H9 (cell line): Measurements from ENCODE around the gene TCEAL9. TPM values are rescaled to one million over a fixed set of nuclear protein-coding genes. Genes with fewer than 3 reads are reported as not detected.

ENCODE experiments used
- DNase-seq: peaks from one replicate; pipeline ENCODE4 v3.0.0-alpha.2; 2017
- H2AFZ ChIP-seq: one replicate; pipeline ENCODE4 v1.6.1; 2013; ENCODE audit warnings: mild to moderate bottlenecking, low read length, control low read depth, moderate library complexity
- H2AK5ac ChIP-seq: 2 replicates; pipeline ENCODE4 v1.6.1; 2013; ENCODE audit warnings: low read length, control low read depth, mixed read lengths; ENCODE audit not compliant: insufficient read length
- H2BK120ac ChIP-seq: one replicate; pipeline ENCODE4 v1.6.1; 2013; ENCODE audit warnings: low read depth, mild to moderate bottlenecking, low read length, control low read depth, inconsistent platforms; ENCODE audit not compliant: poor library complexity, severe bottlenecking
- H2BK12ac ChIP-seq: 2 replicates; pipeline ENCODE4 v1.6.1; 2013; ENCODE audit warnings: low read length, control low read depth, mixed read lengths, low read depth; ENCODE audit not compliant: insufficient read length
- H2BK15ac ChIP-seq: 2 replicates; pipeline ENCODE4 v1.6.1; 2013; ENCODE audit warnings: low read depth, low read length, control low read depth
- H2BK20ac ChIP-seq: one replicate; pipeline ENCODE4 v1.6.1; 2013; ENCODE audit warnings: low read depth, mild to moderate bottlenecking, low read length, control low read depth, inconsistent platforms; ENCODE audit not compliant: poor library complexity, severe bottlenecking
- H2BK5ac ChIP-seq: 2 replicates; pipeline ENCODE4 v1.6.1; 2013; ENCODE audit warnings: low read length, control low read depth, mixed read lengths; ENCODE audit not compliant: insufficient read length
- H3K14ac ChIP-seq: 2 replicates; pipeline ENCODE4 v1.6.1; 2013; ENCODE audit warnings: low read length, control low read depth; ENCODE audit not compliant: insufficient read depth
- H3K18ac ChIP-seq: 2 replicates; pipeline ENCODE4 v1.6.1; 2013; ENCODE audit warnings: low read depth, mild to moderate bottlenecking, mixed read lengths, low read length, control low read depth; ENCODE audit not compliant: insufficient read length
- H3K23ac ChIP-seq: 2 replicates; pipeline ENCODE4 v1.6.1; 2013; ENCODE audit warnings: low read length, control low read depth, mixed read lengths, low read depth; ENCODE audit not compliant: insufficient read length
- H3K23me2 ChIP-seq: 2 replicates; pipeline ENCODE4 v1.6.1; 2013; ENCODE audit warnings: low read depth, mild to moderate bottlenecking, mixed read lengths, low read length, control low read depth; ENCODE audit not compliant: insufficient read length, poor library complexity, severe bottlenecking
- H3K27ac ChIP-seq: 2 replicates; pipeline ENCODE4 v1.5.1; 2013; ENCODE audit warnings: low read length, control low read depth, mixed read lengths, low read depth; ENCODE audit not compliant: insufficient read length
- H3K27me3 ChIP-seq: 2 replicates; pipeline ENCODE4 v1.6.1; 2013; ENCODE audit warnings: low read length, control low read depth, inconsistent platforms; ENCODE audit not compliant: insufficient read depth
- H3K4ac ChIP-seq: 2 replicates; pipeline ENCODE4 v1.6.1; 2013; ENCODE audit warnings: low read depth, mild to moderate bottlenecking, control low read depth, inconsistent platforms, low read length, moderate library complexity
- H3K4me1 ChIP-seq: 2 replicates; pipeline ENCODE4 v1.6.1; 2013; ENCODE audit warnings: low read length, control low read depth, inconsistent platforms; ENCODE audit not compliant: insufficient read depth
- H3K4me2 ChIP-seq: 2 replicates; pipeline ENCODE4 v1.6.1; 2013; ENCODE audit warnings: low read length, control low read depth, mixed read lengths; ENCODE audit not compliant: insufficient read length, insufficient read depth
- H3K56ac ChIP-seq: 2 replicates; pipeline ENCODE4 v1.6.1; 2013; ENCODE audit warnings: low read depth, mild to moderate bottlenecking, mixed read lengths, low read length, control low read depth; ENCODE audit not compliant: insufficient read length
- H3K79me1 ChIP-seq: 2 replicates; pipeline ENCODE4 v1.6.1; 2013; ENCODE audit warnings: low read depth, mild to moderate bottlenecking, moderate library complexity, low read length, control low read depth, inconsistent platforms; ENCODE audit not compliant: insufficient read depth, poor library complexity, severe bottlenecking
- H3K79me2 ChIP-seq: 2 replicates; pipeline ENCODE4 v1.6.1; 2013; ENCODE audit warnings: low read length, control low read depth, inconsistent platforms; ENCODE audit not compliant: insufficient read depth
- H3K9ac ChIP-seq: 2 replicates; pipeline ENCODE4 v1.6.1; 2013; ENCODE audit warnings: low read length, control low read depth, mixed read lengths; ENCODE audit not compliant: insufficient read length; ENCODE audit errors: extremely low read depth
- H3K9me3 ChIP-seq: one replicate; pipeline ENCODE4 v1.6.1; 2013; ENCODE audit warnings: low read depth, low read length, inconsistent platforms; ENCODE audit not compliant: control insufficient read depth
- H3T11ph ChIP-seq: one replicate; pipeline ENCODE4 v1.6.1; 2013; ENCODE audit warnings: mild to moderate bottlenecking, low read length, control low read depth, inconsistent platforms
- H4K20me1 ChIP-seq: one replicate; pipeline ENCODE4 v1.6.1; 2013; ENCODE audit not compliant: control insufficient read depth, insufficient read length, insufficient read depth
- H4K5ac ChIP-seq: 2 replicates; pipeline ENCODE4 v1.6.1; 2013; ENCODE audit warnings: low read depth, mild to moderate bottlenecking, mixed read lengths, low read length, control low read depth; ENCODE audit not compliant: insufficient read length
- H4K8ac ChIP-seq: replicated peaks from 2 replicates; pipeline ENCODE4 v1.6.1; 2013; ENCODE audit warnings: low read length, control low read depth, mixed read lengths, low read depth; ENCODE audit not compliant: insufficient read length
- H4K91ac ChIP-seq: 2 replicates; pipeline ENCODE4 v1.6.1; 2013; ENCODE audit warnings: low read depth, mild to moderate bottlenecking, moderate library complexity, mixed read lengths, low read length, control low read depth; ENCODE audit not compliant: insufficient read length
- H3K27ac Mint-ChIP-seq, 3 experiments: 2 replicates in 2 of 3; 3 replicates in 1 of 3; pipeline ENCODE4 v1.8.0; 2020 to 2021; ENCODE audit warnings: mixed read lengths in 3 of 3, mild to moderate bottlenecking in 1 of 3, moderate library complexity in 1 of 3
- H3K27me3 Mint-ChIP-seq: 2 replicates; pipeline ENCODE4 v1.8.0; 2021; ENCODE audit warnings: low read depth, mild to moderate bottlenecking, moderate library complexity, mixed read lengths
- H3K36me3 Mint-ChIP-seq, 3 experiments: 2 replicates in 2 of 3; 3 replicates in 1 of 3; pipeline ENCODE4 v1.8.0; 2020 to 2021; ENCODE audit warnings: low read depth in 3 of 3, mixed read lengths in 3 of 3; ENCODE audit not compliant: insufficient read depth in 1 of 3
- H3K4me1 Mint-ChIP-seq, 2 experiments: 2 replicates each; pipeline ENCODE4 v1.8.0; 2020; ENCODE audit warnings: mixed read lengths in 2 of 2
- H3K4me3 Mint-ChIP-seq, 2 experiments: 2 replicates in 1 of 2; 3 replicates in 1 of 2; pipeline ENCODE4 v1.8.0; 2020 to 2021; ENCODE audit warnings: mild to moderate bottlenecking in 2 of 2, mixed read lengths in 2 of 2, moderate library complexity in 1 of 2
- H3K9me3 Mint-ChIP-seq, 2 experiments: 2 replicates in 1 of 2; 3 replicates in 1 of 2; pipeline ENCODE4 v1.8.0; 2020; ENCODE audit warnings: mild to moderate bottlenecking in 2 of 2, mixed read lengths in 2 of 2, moderate library complexity in 1 of 2
- WGBS: extraction: QIAGEN DNeasy Blood & Tissue Kit; methylation state at CpG from one replicate; pipeline ENCODE4 v1.1.7; 2013; ENCODE audit warnings: missing lambda C conversion rate, low lambda C conversion rate, mixed read lengths; ENCODE audit not compliant: insufficient read length; ENCODE audit errors: extremely low coverage; 5-methylcytosine and 5-hydroxymethylcytosine counted together
- total RNA-seq: library from RNA; stranded (reverse); gene quantifications from 2 replicates; pipeline ENCODE4 v1.2.1, GENCODE V29; 2021
- TF ChIP-seq, protein P1 (sequence below): fragments of 200-600 bp; sonication (generic); conservative IDR thresholded peaks from 3 replicates; pipeline ENCODE4 v1.8.0; 2021; ENCODE audit warnings: antibody characterized with exemption, mild to moderate bottlenecking

Gene TCEAL9
- total RNA-seq, 1 experiment from 2014 or later = 30.5 TPM

- no peak overlapping the region for H2BK5ac ChIP-seq
- H3K36me3 Mint-ChIP-seq = peaks cover 3 to 10% (median 9%) of the 10 kb centered on the region in 3 experiments; a peak in 4 of 7 replicates
- no peak overlapping the region for H3K56ac ChIP-seq
- H2AFZ ChIP-seq = no peak overlapping the region
- peaks cover 4 to 9% of the 10 kb centered on the region in 2 experiments for H3K4me1 Mint-ChIP-seq
- no peak overlapping the region for H2BK15ac ChIP-seq
- H3K18ac ChIP-seq = peak overlapping the region; percentile 79
- H3K9me3 ChIP-seq = peaks cover 3% of the 10 kb centered on the region
- H2BK120ac ChIP-seq = no peak overlapping the region
- peak overlapping the region in 1 of 3 experiments; percentile 98; a peak in 2 of 7 replicates for H3K27ac Mint-ChIP-seq
- WGBS = no CpG with 5 or more reads among the region's 7 CpGs
- no peak overlapping the region for H3K23ac ChIP-seq
- peak overlapping the region; percentile 89 to 97 for H3K4me3 Mint-ChIP-seq
- no peaks in the 10 kb centered on the region for H3K79me2 ChIP-seq
- peak overlapping the region; percentile 72; the same call in 1 of the 2 replicates for H3K14ac ChIP-seq
- no peaks in the 10 kb centered on the region for H3K79me1 ChIP-seq
- no peak overlapping the region for H4K5ac ChIP-seq
- H2BK12ac ChIP-seq = no peak overlapping the region
- H3K4me1 ChIP-seq = no peaks in the 10 kb centered on the region
- DNase-seq = no peak
- H2AK5ac ChIP-seq = no peak overlapping the region
- peaks cover 5% of the 10 kb centered on the region; the same call in 1 of the 2 replicates for H3K27me3 Mint-ChIP-seq
- H3K9me3 Mint-ChIP-seq = peaks cover 0 to 49% of the 10 kb centered on the region in 2 experiments
- no peak overlapping the region for H3K27ac ChIP-seq
- no peaks in the 10 kb centered on the region for H4K20me1 ChIP-seq
- H4K8ac ChIP-seq = no peak overlapping the region
- no peak overlapping the region for H4K91ac ChIP-seq
- no peaks in the 10 kb centered on the region for H3K27me3 ChIP-seq
- H3K4ac ChIP-seq = no peak overlapping the region
- H3T11ph ChIP-seq = no peak overlapping the region
- H3K4me2 ChIP-seq = peak overlapping the region; percentile 88
- TF ChIP-seq, protein P1, sequence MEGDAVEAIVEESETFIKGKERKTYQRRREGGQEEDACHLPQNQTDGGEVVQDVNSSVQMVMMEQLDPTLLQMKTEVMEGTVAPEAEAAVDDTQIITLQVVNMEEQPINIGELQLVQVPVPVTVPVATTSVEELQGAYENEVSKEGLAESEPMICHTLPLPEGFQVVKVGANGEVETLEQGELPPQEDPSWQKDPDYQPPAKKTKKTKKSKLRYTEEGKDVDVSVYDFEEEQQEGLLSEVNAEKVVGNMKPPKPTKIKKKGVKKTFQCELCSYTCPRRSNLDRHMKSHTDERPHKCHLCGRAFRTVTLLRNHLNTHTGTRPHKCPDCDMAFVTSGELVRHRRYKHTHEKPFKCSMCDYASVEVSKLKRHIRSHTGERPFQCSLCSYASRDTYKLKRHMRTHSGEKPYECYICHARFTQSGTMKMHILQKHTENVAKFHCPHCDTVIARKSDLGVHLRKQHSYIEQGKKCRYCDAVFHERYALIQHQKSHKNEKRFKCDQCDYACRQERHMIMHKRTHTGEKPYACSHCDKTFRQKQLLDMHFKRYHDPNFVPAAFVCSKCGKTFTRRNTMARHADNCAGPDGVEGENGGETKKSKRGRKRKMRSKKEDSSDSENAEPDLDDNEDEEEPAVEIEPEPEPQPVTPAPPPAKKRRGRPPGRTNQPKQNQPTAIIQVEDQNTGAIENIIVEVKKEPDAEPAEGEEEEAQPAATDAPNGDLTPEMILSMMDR = no peak
- no peak overlapping the region for H2BK20ac ChIP-seq
- H3K9ac ChIP-seq = peak overlapping the region; percentile 66
- no peaks in the 10 kb centered on the region for H3K23me2 ChIP-seq
Observed at GRCh38 chrX:103405009-103405333, 48.7 kb downstream of the TCEAL9 start.
